ENCODE results near the gene TMEM140.
"Not testable (repeated sequence)": the region's sequence is repeated elsewhere in the genome, so short reads cannot be mapped to it uniquely, and the experiment has no call there.

GRCh38 chr7:135211946-135212685 lies 64.2 kb downstream of the TMEM140 start:
- TF ChIP-seq, protein P1, sequence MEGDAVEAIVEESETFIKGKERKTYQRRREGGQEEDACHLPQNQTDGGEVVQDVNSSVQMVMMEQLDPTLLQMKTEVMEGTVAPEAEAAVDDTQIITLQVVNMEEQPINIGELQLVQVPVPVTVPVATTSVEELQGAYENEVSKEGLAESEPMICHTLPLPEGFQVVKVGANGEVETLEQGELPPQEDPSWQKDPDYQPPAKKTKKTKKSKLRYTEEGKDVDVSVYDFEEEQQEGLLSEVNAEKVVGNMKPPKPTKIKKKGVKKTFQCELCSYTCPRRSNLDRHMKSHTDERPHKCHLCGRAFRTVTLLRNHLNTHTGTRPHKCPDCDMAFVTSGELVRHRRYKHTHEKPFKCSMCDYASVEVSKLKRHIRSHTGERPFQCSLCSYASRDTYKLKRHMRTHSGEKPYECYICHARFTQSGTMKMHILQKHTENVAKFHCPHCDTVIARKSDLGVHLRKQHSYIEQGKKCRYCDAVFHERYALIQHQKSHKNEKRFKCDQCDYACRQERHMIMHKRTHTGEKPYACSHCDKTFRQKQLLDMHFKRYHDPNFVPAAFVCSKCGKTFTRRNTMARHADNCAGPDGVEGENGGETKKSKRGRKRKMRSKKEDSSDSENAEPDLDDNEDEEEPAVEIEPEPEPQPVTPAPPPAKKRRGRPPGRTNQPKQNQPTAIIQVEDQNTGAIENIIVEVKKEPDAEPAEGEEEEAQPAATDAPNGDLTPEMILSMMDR (IDR thresholded peaks at IDR 0.05) = not testable (repeated sequence)
- not testable (repeated sequence) for TF ChIP-seq ZFX (IDR thresholded peaks at IDR 0.05; ENCODE audit: borderline replicate concordance)
